GM12873 (cell line): ENCODE measurements around the gene HOXD10.

Experiments used
- TF ChIP-seq, protein P1 (sequence below): IDR thresholded peaks from 2 replicates; pipeline ENCODE4 v1.5.1; 2012; ENCODE audit warnings: low read depth, mild to moderate bottlenecking, moderate library complexity, low read length, control low read depth; ENCODE audit not compliant: insufficient read depth; ENCODE audit errors: missing control alignments

HOXD10 gene

DNA sequence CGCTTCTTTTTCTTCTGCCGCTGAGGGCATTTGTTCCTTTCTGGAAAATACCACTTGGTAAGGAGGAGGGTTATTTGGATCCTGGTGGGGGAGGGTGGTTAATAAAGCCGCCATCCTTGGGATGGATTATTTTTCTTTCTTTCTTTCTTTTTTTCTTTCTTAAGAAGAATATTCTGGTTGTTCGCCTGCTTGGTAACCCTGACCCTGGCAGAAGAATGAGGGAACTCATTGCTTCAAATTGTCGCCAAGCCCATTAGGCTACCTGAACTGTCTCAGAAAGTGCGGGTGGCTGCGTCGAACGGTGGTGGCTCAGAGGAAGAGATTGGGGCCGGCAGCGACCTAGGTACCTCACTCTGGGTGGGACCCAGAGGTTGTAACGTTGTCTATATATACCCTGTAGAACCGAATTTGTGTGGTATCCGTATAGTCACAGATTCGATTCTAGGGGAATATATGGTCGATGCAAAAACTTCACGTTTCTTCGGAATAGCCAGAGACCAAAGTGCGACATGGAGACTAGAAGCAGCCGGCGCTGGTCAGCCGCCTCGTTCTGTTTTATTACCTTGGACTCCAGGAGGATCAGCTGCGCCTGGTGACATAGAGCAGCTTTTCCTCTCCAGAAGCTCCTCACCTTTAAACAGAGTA, 33.5 kb downstream of the HOXD10 start:
- TF ChIP-seq, protein P1, sequence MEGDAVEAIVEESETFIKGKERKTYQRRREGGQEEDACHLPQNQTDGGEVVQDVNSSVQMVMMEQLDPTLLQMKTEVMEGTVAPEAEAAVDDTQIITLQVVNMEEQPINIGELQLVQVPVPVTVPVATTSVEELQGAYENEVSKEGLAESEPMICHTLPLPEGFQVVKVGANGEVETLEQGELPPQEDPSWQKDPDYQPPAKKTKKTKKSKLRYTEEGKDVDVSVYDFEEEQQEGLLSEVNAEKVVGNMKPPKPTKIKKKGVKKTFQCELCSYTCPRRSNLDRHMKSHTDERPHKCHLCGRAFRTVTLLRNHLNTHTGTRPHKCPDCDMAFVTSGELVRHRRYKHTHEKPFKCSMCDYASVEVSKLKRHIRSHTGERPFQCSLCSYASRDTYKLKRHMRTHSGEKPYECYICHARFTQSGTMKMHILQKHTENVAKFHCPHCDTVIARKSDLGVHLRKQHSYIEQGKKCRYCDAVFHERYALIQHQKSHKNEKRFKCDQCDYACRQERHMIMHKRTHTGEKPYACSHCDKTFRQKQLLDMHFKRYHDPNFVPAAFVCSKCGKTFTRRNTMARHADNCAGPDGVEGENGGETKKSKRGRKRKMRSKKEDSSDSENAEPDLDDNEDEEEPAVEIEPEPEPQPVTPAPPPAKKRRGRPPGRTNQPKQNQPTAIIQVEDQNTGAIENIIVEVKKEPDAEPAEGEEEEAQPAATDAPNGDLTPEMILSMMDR, result no peak

DNA sequence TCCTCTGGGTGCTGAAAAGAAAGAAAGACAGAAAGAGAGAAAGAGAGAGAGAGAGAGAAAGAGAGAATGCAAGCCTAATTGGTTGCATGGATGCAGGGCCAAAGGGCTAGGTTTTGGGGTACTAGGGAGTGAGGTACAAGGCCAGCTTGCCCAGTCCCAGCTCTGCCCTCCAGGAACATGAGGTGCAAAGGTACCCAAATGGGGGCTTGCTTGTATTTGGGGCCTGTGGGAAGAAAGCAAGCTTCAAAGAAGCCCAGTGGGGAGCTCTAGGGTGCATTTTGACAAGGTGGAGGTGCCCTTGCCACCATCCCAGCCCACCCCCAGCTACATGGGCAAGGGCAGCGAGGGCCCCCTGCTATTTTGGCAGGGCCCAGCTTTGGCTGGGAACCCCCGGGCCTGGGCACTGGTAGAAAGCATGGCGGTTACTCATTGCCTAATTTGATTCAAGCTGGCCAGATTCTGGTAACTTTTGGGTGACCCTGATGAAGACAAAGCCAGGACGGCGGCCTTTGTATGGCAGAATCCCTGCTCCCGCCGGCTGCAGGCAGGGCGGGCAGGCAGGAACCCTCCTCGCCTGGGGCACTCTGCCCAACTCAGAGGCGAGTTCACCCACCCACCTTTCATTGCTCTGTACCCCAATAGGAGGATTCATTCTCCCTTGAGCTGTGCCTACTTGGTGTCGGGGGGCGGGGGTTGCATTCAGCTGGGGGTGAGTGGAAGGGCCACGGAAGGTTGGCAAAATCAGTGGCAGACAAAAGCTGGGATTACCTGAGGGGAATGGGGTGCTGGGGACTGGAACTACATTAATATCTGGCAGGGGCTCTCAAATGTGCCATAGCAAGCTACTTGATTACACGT, 34.2 kb downstream of the HOXD10 start:
- TF ChIP-seq, protein P1, result no peak

DNA sequence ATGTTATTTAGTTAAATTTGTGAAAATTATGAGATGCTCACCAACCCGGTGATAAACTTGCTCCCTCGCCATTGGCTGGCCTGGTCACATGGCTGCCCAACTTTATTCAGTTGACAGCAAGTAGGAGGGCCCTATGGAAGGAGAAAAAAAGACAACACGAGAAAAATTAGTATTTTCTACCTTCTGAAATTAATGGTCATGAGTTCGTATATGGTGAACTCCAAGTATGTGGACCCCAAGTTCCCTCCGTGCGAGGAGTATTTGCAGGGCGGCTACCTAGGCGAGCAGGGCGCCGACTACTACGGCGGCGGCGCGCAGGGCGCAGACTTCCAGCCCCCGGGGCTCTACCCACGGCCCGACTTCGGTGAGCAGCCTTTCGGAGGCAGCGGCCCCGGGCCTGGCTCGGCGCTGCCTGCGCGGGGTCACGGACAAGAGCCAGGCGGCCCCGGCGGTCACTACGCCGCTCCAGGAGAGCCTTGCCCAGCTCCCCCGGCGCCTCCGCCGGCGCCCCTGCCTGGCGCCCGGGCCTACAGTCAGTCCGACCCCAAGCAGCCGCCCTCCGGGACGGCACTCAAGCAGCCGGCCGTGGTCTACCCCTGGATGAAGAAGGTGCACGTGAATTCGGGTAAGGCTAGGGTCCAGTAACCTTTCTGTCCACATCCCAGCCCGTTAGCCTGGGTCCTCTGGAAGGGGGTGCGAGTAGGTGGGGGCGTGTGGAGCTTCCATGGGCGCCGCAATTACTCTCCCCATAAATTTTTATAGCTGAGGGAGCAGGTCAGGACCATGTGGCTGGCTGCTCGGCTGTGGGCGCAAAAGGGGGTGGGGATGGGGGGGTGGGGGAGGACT, 35.1 kb downstream of the HOXD10 start, which contains the start of gene HOXD4:
Gene HOXD4, plus strand, starts transcription at position 109 of the 846 bp plus-strand sequence. Its CDS starts 84 bp downstream, at position 193.
- TF ChIP-seq, protein P1, result no peak

DNA sequence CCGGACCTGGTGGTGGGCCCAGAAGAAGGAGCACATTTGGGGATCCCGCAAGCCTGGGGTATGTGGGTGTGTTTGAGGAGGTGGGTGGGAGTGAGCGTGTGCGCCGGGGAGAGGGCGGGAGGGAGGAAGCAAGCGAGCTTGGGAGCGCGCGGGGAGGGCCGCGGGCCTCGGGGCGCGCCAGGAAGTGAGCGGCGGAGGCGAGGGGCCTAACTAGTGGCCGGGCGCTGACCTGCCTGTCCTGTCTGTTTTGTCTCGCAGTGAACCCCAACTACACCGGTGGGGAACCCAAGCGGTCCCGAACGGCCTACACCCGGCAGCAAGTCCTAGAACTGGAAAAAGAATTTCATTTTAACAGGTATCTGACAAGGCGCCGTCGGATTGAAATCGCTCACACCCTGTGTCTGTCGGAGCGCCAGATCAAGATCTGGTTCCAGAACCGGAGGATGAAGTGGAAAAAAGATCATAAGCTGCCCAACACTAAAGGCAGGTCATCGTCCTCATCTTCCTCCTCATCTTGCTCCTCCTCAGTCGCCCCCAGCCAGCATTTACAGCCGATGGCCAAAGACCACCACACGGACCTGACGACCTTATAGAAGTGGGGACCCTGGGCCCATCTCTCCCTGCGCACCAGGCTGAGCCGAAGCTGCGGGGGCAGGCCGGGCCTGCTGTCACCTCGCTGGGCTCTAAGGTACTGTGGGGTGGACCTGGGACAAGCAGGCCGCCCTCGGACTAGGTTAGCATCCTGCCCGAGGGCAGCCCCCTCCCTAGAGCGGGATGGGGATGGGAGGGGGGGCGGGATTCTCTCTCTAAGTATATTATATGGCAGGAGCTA, 36.0 kb downstream of the HOXD10 start:
- TF ChIP-seq, protein P1, result no peak

DNA sequence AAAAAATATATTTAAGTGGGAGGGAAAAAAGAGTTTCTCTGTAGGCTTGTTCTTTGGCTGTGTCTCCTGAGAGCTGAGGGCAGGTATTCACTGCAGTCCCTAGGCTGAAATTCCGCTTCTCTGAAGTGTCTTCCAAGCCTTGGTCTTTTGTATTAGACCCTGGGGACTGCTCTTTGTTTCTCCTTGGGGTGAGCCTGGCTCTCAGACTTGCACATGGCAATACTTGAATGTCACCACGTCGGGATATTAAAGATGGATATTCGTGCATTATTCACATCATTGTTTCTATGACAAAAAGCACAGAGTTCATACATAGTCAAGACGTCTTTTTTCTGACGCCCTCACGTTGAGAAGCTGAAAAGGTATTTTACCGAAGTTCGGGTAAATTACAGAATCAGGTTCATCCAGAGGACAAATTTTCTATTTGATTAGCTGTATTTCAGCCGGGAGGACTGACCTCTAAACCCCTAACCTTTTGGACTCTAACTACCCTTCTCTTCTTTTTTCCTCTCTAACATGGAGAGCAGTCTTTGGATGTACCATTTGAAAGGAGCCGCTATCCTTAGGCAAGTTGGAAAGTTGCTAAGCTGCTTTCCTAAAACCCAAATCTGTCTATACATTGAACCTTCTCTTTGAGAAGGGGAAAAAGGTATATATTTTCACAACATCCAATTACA, 38.1 kb downstream of the HOXD10 start:
- TF ChIP-seq, protein P1, result no peak

DNA sequence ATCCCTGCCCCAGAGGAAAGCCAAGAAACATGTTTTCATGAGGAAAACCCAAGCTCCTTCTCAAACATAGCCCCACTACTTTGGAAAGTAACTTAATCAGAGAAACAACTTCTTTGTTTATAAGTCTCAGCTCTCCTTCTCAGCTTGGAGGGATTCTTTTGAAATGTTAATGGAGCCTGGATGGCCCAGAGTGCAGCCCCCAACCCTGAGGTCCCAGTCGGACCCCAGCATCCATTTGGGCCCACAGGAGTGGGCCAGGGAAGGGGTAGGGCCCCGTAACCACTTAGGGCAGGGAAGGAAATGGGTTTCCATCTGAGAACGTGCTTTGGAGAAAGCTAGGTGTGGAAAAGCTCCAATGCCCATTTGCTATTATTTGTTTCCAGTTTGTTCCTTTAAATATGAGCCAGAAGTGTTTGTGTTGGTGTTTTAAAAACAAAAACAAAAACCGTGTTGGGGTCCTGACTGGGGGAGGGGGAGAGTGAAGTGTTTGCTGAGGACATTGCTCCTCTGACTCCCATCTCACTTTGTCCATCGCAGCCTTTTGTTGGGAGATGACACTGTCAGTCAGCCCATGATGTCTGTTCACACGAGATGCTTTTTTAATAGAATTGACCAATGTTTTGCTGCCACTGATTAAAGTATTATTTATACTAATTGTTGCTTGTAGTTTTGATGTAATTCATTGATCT, 38.9 kb downstream of the HOXD10 start:
- TF ChIP-seq, protein P1, result no peak
